ENCODE results near the gene OSBP. TPM values are rescaled to one million over a fixed set of nuclear protein-coding genes. Genes with fewer than 3 reads are reported as not detected.

Gene OSBP
- total RNA-seq, 4 donors from 2014 or later: 31.4 to 39.7 (median 38.1) TPM

DNA sequence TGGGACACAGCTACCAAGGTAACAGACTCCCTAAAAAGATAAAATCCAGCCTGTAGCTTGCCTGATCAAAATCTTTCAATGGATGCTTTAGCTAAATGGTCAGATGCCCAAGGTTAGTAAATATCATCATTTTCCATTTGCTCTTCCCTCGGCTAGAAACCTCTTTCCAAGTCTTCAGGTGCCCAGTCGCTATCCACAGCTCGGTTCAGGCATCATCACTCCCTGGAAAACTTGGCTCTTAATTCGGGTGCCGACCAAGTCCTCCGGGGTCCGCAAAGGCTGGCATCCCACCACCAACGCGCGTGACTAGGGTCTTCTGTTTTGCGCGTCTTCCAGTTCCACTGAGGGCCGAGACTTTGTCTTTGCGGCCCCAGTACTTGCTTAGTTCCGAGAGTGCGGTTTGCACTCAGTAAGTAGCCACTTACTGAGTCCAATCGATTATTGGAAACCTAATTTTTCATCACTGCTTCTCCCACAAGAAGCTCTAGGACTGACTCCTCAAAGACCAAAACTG lies 59.9 kb downstream of the OSBP start:
- peak overlapping the region in 3 of 4 donors; percentile 49 to 71 (median 70) for H3K27ac ChIP-seq
- peak overlapping the region; percentile 26 to 46 for H3K4me3 ChIP-seq
- no peaks in the 10 kb centered on the region for H3K36me3 ChIP-seq
- peaks cover 0 to 46% (median 0%) of the 10 kb centered on the region in 3 donors for H3K4me1 ChIP-seq
- TF ChIP-seq POLR2AphosphoS5 (IDR thresholded peaks at IDR 0.05) (no peak), EP300 (IDR thresholded peaks at IDR 0.05) (no peak), POLR2A (IDR thresholded peaks at IDR 0.05) (no peak)
- TF ChIP-seq, protein P1, sequence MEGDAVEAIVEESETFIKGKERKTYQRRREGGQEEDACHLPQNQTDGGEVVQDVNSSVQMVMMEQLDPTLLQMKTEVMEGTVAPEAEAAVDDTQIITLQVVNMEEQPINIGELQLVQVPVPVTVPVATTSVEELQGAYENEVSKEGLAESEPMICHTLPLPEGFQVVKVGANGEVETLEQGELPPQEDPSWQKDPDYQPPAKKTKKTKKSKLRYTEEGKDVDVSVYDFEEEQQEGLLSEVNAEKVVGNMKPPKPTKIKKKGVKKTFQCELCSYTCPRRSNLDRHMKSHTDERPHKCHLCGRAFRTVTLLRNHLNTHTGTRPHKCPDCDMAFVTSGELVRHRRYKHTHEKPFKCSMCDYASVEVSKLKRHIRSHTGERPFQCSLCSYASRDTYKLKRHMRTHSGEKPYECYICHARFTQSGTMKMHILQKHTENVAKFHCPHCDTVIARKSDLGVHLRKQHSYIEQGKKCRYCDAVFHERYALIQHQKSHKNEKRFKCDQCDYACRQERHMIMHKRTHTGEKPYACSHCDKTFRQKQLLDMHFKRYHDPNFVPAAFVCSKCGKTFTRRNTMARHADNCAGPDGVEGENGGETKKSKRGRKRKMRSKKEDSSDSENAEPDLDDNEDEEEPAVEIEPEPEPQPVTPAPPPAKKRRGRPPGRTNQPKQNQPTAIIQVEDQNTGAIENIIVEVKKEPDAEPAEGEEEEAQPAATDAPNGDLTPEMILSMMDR (IDR thresholded peaks at IDR 0.05): no peak
- 31 to 33% methylated on average over 11 to 12 of the region's 17 CpGs for WGBS, 2 donors (ENCODE audit: low coverage in 1 of 2)
- ATAC-seq: no peak
- H3K27me3 ChIP-seq: no peaks in the 10 kb centered on the region
- no peaks in the 10 kb centered on the region for H3K9me3 ChIP-seq

DNA sequence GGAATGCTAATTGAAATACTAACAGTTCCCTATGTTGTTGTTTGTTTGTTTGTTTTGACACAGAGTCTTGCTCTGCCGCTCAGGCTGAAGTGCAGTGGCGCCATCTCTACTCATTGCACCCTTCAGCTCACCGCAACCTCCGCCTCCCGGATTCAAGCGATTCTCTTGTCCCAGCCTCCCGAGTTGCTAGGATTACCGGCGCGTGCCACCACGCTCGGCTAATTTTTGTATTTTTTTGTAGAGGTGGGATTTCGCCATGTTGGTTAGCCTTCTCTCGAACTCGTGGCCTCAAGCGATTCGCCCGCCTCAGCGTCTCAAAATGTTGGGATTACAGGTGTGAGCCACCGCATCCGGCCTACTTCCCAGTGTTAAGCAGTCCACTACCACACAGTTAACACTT lies 62.3 kb downstream of the OSBP start:
- Histone ChIP-seq H3K27me3 (no peaks in the 10 kb centered on the region), H3K9me3 (no peaks in the 10 kb centered on the region), H3K27ac (peak overlapping the region in 1 of 4 donors; percentile 82), H3K4me3 (no peak overlapping the region), H3K36me3 (no peaks in the 10 kb centered on the region), H3K4me1 (peaks cover 0 to 53% (median 0%) of the 10 kb centered on the region in 3 donors)
- WGBS, 2 donors (ENCODE audit: low coverage in 1 of 2): 99 to 100% methylated on average over 3 to 14 of the region's 21 CpGs
- ATAC-seq: no peak
- TF ChIP-seq POLR2A (IDR thresholded peaks at IDR 0.05) (no peak), EP300 (IDR thresholded peaks at IDR 0.05) (no peak)

DNA sequence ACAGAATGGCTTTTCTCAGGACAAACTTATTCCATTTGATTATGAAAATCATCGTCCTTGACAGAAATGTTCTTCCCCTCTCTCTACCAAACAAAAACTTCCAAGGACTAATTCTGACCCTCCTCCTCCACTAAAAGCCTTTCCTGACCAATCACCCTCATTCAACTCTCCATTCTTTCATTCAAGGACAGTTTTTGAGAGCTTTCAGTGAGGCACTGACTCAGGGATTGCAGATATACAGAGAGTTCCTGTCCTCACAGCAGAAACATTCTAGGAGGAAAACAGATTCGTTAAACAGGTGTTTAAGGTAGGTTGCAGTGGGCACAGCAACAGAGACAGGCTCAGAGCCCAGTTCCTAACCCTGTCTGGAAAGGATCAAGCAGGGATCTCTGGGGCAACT lies 62.7 kb downstream of the OSBP start:
- ATAC-seq: no peak
- H3K27ac ChIP-seq: peak overlapping the region in 2 of 4 donors; percentile 28 to 82
- no peak overlapping the region for H3K4me3 ChIP-seq
- H3K4me1 ChIP-seq: peaks cover 0 to 51% (median 0%) of the 10 kb centered on the region in 3 donors
- TF ChIP-seq, protein P1 (IDR thresholded peaks at IDR 0.05): no peak
- no peak for TF ChIP-seq EP300 (IDR thresholded peaks at IDR 0.05)
- no peak for TF ChIP-seq POLR2A (IDR thresholded peaks at IDR 0.05)
- TF ChIP-seq POLR2AphosphoS5 (IDR thresholded peaks at IDR 0.05): no peak
- 56 to 60% methylated on average over 1 to 2 of the region's 2 CpGs for WGBS, 2 donors (ENCODE audit: low coverage in 1 of 2)
- no peaks in the 10 kb centered on the region for H3K27me3 ChIP-seq
- H3K9me3 ChIP-seq: no peaks in the 10 kb centered on the region
- no peaks in the 10 kb centered on the region for H3K36me3 ChIP-seq

DNA sequence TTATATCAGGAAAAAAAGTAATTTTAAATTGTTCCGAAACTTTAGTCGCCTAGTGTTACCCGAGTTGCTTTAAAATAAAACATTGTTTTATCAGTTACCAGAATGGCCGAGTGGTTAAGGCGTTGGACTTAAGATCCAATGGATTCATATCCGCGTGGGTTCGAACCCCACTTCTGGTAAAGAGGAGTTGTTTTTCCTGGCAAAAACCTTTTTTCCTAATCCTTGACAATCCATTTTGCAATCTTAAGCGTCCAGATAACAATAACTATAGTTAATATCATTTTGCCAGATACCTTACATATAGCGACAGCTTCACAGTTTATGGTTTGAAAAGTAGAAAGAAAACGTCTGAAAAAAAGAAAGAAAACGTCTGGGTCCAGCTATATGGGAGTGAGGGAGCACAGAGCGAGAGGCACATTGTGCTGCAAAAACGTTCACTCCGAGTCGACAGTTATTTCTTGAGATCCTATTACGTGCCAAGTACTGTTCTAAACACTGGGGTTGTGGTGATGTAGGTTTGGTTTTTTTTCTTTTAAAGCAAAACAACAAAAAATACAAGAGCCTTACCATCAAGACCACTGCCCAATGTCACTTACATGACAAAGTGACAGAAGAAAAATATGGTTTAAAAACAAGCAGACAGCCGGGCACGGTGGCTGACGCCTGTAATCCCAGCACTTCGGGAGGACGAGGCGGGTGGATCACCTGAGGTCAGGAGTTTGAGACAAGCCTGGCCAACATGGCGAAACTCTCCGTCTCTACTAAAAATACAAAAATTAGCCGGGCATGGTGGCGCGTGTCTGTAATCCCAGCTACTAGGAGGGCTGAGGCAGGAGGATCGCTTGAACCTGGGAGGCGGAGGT lies 63.7 kb downstream of the OSBP start:
- Histone ChIP-seq H3K4me3 (peak overlapping the region; percentile 29 to 57), H3K27me3 (no peaks in the 10 kb centered on the region), H3K27ac (peak overlapping the region; percentile 79 to 87 (median 84)), H3K9me3 (no peaks in the 10 kb centered on the region), H3K4me1 (peaks cover 0 to 41% (median 0%) of the 10 kb centered on the region in 3 donors), H3K36me3 (no peaks in the 10 kb centered on the region)
- TF ChIP-seq, protein P1 (IDR thresholded peaks at IDR 0.05): no peak
- no peak for TF ChIP-seq POLR2AphosphoS5 (IDR thresholded peaks at IDR 0.05)
- TF ChIP-seq EP300 (IDR thresholded peaks at IDR 0.05): no peak
- no peak for TF ChIP-seq POLR2A (IDR thresholded peaks at IDR 0.05)
- 12 to 15% methylated on average over 25 to 27 of the region's 30 CpGs for WGBS, 2 donors (ENCODE audit: low coverage in 1 of 2)
- peak; percentile 37 for ATAC-seq

DNA sequence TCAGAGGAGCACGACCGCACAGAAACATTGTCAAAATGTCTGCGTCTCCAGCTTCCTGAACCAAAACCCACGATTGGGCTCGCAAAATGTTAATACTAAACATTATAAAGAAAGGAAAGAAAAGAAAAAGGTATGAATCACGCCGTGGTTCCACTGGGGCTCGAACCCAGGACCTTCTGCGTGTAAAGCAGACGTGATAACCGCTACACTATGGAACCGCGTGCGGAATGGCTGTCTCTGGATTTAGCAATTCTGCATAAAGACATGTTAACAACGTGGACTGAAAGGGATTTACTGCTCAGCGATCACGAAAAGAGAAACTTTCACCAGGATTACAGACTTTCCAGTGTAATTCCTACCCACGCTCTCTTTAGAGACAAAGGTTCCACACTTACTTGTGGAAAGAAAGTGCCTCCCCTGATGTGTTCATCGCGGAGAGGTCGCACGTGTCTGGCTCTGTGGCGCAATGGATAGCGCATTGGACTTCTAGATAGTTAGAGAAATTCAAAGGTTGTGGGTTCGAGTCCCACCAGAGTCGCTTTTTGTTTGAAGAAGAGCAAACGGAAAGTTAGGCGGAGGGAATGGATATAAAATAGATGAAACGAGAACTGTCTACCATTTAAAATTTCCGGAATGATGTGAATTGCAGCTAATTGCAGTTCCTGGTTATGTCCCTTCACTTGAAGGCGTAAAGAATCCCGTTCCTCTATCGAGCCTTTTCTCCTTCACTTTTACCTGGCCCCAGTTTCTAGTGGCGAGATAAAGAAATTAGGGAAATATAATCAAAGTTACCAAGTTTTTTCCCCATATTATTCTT lies 64.5 kb downstream of the OSBP start:
- Histone ChIP-seq H3K9me3 (no peaks in the 10 kb centered on the region), H3K4me3 (peak overlapping the region; percentile 29 to 57), H3K36me3 (no peaks in the 10 kb centered on the region), H3K27me3 (no peaks in the 10 kb centered on the region), H3K4me1 (peaks cover 0 to 33% (median 0%) of the 10 kb centered on the region in 3 donors), H3K27ac (peak overlapping the region; percentile 79 to 87 (median 84))
- ATAC-seq: peak; percentile 76
- WGBS, 2 donors (ENCODE audit: low coverage in 1 of 2): 0 to 3% methylated on average over 33 to 34 of the region's 34 CpGs
- TF ChIP-seq EP300 (IDR thresholded peaks at IDR 0.05): no peak
- peak; percentile 30 for TF ChIP-seq POLR2AphosphoS5 (IDR thresholded peaks at IDR 0.05)
- TF ChIP-seq, protein P1 (IDR thresholded peaks at IDR 0.05): no peak
- no peak for TF ChIP-seq POLR2A (IDR thresholded peaks at IDR 0.05)

Measured in gastroesophageal sphincter (tissue), 4 donors.